T follicular helper cell (primary cell): ENCODE results near the gene CEP131.
A peak's percentile ranks its signal among the peaks of the same experiment; 100 is the strongest.
"Not testable (repeated sequence)": the region's sequence is repeated elsewhere in the genome, so short reads cannot be mapped to it uniquely, and the experiment has no call there.

Experiments used
- DNase-seq: peaks from one replicate; pipeline ENCODE4 v3.0.0-alpha.2; 2020; ENCODE audit warnings: low read depth

Gene CEP131

GRCh38 chr17:81151278-81151677 lies 71.5 kb downstream of the CEP131 start:
- no peak for DNase-seq

- no peak for DNase-seq
These were observed 72.2 kb downstream of the CEP131 start for GRCh38 chr17:81150377-81151077.

DNA sequence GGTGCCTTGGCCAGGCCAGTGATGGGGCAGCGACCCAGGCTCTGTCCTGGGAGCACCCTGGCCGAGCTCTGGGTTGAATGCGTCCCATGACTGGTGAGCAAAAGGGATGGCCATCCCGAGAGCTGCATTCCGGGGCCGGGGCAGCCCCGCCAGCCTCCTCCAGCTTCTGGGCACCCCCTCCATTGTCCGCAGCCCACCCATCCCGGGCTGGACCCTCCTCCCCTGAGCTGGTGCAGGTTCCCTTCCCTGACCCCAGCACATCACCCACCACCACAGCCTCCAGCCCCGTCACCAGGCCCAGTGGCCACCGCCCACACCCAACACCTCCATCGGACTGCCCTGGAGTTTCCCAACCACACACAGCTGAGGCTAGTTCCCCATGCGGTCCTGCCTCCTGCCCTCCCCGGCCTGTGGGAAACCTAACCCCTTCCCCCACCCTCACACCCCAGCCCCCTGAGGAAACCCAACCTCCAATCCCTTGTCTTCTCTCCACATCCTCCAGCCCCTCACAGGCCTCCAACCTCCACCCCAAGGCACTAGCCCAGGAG lies 73.7 kb downstream of the CEP131 start:
- no peak for DNase-seq

DNA sequence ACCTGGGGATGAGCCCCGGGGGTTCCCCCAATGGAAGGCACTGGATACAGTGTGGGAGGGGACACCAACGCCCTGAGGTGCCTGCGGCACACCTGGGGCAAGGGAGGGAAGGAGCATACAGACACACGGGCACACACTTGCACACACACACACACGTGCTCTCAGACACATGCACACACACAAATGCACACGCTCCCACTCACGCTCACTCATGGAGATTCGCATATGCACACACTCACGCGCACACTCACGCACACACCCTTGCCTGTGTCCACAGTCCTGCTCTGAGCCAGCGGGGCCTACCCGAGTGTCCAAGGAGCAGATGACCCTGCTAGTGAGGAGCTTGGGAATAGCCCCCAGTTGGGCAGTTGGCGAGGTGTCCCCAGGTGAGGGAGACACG lies 74.2 kb downstream of the CEP131 start:
- DNase-seq = no peak

DNA sequence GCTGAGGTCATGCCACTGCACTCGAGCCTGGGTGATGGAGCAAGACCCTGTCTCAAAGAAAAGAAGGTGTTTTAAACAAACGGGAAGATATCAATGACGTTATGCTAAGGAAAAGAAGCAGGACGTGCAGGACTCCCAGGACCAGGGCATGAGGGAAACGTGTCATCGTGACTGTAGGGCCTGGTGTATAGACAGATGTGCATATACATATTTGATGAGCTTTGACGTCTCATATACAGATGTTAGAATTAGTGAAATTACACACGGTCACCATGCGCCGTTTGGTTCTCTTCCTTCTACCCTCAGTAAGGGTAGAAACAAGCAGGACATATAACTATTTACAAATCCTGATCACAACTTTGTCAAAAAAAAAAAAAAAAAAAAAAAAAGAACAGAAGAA lies 75.1 kb downstream of the CEP131 start:
- DNase-seq = no peak

DNA sequence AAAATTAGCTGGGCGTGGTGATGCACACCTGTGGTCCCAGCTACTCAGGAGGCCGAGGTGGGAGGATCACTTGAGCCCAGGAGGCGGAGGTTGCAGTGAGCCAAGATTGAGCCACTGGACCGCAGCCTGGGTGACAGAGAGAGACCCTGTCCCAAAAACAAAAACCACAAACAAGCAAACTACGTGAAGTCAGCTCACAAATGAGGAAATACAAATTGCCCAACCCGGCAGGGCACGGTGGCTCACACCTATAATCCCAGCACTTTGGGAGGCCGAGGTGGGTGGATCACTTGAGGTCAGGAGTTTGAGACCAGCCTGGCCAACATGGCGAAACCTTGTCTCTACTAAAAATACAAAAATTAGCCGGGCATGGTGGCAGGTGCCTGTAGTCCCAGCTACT lies 76.6 kb downstream of the CEP131 start:
- not testable (repeated sequence) for DNase-seq

GRCh38 chr17:81144423-81144781 lies 78.4 kb downstream of the CEP131 start:
- no peak for DNase-seq

DNA sequence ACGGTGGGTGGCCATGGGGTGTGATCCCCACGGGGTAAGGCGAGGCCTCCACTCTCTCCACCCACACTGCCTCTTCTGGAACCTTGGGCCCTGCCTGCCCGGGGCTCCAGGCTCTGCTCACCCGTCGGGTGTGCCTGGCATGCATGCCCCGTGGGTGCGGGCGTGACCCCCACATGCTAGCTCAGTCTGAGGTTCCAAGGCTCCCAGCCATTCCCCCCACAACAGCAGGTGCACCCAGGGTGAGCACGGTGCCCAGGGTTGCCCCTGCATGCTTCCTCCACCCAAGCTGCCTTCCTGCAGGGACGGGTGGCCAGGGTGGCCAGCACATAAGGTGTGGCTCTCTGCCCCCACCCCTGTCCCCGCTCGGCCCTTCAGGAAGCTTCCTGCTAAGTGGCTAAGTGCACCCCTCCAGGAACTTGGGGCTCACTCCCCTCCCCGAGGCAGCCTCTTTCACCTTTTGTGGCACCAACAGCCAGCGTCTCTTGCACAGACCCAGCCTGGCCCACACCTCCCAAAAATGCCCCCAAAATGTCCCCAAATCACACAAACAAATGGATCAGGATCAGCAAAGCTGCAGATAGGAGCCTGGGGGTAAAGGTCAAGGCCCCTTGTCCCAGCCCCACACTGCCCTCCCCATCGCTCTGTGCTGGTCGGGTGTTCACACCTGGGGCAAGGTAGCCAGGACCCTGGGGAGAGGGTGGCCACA lies 78.9 kb downstream of the CEP131 start:
- no peak for DNase-seq

DNA sequence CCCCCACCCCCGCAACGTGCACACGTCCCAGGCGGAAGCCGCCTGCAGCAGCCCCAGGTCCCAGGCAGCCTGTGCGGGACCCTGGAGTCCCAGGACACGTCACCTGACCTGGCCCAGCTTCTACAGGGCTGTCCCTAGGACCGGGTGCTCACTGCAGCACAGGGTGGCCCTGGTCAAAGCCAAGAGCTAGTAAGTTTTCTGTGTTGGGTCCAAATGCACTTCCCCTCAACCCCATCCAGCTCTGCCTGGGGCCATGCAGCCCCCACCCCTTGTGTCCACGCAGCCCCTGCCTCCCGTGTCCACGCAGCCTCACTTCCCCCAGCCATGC lies 79.6 kb downstream of the CEP131 start:
- no peak for DNase-seq

DNA sequence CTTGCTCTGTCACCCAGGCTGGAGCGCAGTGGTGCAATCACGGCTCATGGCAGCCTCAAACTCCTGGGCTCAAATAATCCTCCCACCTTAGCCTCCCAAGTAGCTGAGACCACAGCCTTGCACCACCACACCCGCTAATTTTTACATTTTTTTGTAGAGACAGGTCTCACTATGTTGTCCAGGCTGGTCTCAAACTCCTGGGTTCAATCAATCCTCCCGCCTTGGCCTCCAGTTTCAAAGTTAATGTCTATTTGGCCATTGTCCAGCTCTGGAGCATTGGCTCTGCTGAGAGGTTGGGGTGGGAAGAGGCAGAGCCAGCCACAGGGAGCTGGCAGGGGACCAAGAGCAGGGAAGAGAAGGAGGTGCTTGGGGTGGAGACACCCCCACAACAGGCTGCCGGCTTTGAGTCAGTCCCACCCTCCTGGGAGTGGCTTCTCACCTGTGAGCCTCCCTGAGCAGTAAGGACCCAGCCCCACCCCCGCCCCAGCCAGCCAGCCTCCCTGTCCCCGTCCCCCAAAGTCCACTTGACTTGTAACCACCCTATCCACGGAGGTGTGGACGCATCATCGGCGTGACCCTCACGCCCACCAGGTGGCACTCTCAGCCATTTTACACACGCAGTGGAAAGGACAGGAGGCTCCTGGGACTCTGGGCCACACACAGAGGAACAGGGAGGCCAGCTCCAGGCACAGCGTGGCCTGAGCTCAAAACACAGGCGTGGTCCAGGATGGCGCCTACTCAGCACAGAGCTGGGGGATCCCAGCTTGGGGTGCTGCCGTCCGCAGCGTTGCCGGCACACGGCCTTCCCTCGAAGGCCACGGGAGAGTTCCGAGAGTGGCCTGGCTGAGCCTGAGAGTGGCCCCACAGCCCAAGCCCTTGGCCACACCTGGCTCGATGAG lies 80.2 kb downstream of the CEP131 start:
- DNase-seq = peak; percentile 45

DNA sequence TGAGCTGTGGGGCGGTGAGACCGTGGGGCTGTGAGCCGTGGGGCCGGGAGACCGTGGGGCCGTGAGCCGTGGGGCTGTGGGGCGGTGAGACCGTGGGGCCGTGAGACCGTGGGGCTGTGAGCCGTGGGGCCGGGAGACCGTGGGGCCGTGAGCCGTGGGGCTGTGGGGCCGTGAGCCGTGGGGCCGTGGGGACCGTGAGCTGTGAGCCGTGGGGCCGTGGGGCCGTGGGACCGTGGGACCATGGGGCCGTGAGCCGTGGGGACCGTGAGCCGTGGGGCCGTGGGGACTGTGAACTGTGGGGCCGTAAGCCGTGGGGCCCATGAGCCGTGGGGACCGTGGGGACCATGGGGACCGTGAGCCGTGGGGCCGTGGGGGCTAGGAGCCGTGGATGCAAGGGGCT lies 82.1 kb downstream of the CEP131 start:
- DNase-seq = no peak

- no peak for DNase-seq
These were observed 82.7 kb downstream of the CEP131 start for GRCh38 chr17:81140018-81140417.
